GM12878 (cell line): ENCODE measurements around the gene QSOX2. TPM values are rescaled to one million over a fixed set of nuclear protein-coding genes. Genes with fewer than 3 reads are reported as not detected.

Source experiments
- E4F1 ChIP-seq: fragments of 450-650 bp; IDR thresholded peaks from 2 replicates; pipeline ENCODE4 v1.6.1; 2018; ENCODE audit warnings: borderline replicate concordance, mild to moderate bottlenecking; ENCODE audit not compliant: partially characterized antibody
- IRF4 ChIP-seq: IDR thresholded peaks from 2 replicates; pipeline ENCODE4 v1.6.1; 2011; ENCODE audit warnings: low read depth, low read length
- PAX8 ChIP-seq: fragments of 450-650 bp; IDR thresholded peaks from 2 replicates; pipeline ENCODE4 v1.6.1; 2017; ENCODE audit warnings: mild to moderate bottlenecking, moderate library complexity
- ZBTB11 ChIP-seq: fragments of 450-650 bp; formaldehyde crosslinking; IDR thresholded peaks from 2 replicates; pipeline ENCODE4 v1.5.0; 2022; ENCODE audit warnings: mild to moderate bottlenecking, missing genetic modification characterization
- ZBTB4 ChIP-seq: fragments of 450-650 bp; formaldehyde crosslinking; IDR thresholded peaks from 2 replicates; pipeline ENCODE4 v1.4.0; 2022; ENCODE audit warnings: mild to moderate bottlenecking, moderate library complexity
- polyA plus RNA-seq, 11 experiments: library from polyadenylated mRNA; depleted of rRNA in 4 of 11; unstranded in 6 of 11; stranded (reverse) in 5 of 11; fragments of >200 nt; fragmentation: Nextera tagmentation in 4 of 11; fragmentation: Illumina TruSeq in 1 of 11; extraction: Ambion mirVana in 4 of 11; extraction: Trizol in 1 of 11; gene quantifications; 1 replicate in 1 of 11; 2 replicates in 10 of 11; pipeline versions ENCODE4 v1.2.1 to v1.2.3, GENCODE V29; 2011 to 2016; ENCODE audit warnings: inconsistent platforms in 2 of 11, missing spikeins in 2 of 11, low read depth in 1 of 11
- total RNA-seq, 4 experiments: library from RNA; depleted of rRNA in 3 of 4; stranded (reverse); fragments of >200 nt in 3 of 4; fragmentation: Illumina TruSeq in 1 of 4; extraction: Trizol in 1 of 4; gene quantifications; 2 replicates each; pipeline versions ENCODE4 v1.2.1 to v1.2.3, GENCODE V29; 2013 to 2021

Gene QSOX2
- total and polyA plus RNA-seq, 10 of the 15 experiments (the other 5 are each of a cell fraction or from before 2014, with no cell fraction given): 0.34 to 16.1 (median 8.2) TPM

GRCh38 chr9:136213733-136214132 is 31.9 kb downstream of the QSOX2 start (continued):
- no peak for TF ChIP-seq ZBTB11
- TF ChIP-seq IRF4: no peak
- TF ChIP-seq E4F1: no peak
- no peak for TF ChIP-seq ZBTB4 (CRISPR knock-in tag)
- TF ChIP-seq PAX8: no peak
